NCI-H128 (cell line): ENCODE results near the gene NELL1.

Experiments
- DNase-seq: peaks from one replicate; lab custom pipeline; 2025; ENCODE audit not compliant: unreplicated experiment; lab: John Stamatoyannopoulos, UW

Gene NELL1

GRCh38 chr11:20962581-20962980 is 293.2 kb downstream of the NELL1 start:
- no peak for DNase-seq

GRCh38 chr11:20963596-20963995 is 294.2 kb downstream of the NELL1 start:
- DNase-seq, result no peak

- DNase-seq, result no peak
Measured at GRCh38 chr11:20964985-20965384, 295.6 kb downstream of the NELL1 start.

DNA sequence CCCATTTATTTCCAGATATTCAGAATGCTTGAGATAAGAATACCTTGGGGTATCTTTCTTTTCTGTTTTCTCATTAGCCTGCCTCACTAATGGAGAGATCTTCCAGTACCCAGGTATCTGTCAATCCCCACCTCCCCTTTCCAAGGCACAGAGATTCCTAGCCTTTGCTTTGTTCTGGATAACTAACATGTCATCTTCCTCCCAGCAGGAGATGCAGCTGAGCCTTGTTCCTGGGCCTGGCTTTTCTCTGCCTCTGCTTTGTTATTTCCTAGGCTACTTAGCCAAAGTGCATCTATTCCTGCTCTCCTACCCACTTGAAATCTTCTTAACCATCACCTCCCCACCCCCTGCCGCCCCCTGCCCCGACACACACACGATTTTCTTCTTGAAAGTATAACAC is 297.1 kb downstream of the NELL1 start:
- DNase-seq, result no peak

DNA sequence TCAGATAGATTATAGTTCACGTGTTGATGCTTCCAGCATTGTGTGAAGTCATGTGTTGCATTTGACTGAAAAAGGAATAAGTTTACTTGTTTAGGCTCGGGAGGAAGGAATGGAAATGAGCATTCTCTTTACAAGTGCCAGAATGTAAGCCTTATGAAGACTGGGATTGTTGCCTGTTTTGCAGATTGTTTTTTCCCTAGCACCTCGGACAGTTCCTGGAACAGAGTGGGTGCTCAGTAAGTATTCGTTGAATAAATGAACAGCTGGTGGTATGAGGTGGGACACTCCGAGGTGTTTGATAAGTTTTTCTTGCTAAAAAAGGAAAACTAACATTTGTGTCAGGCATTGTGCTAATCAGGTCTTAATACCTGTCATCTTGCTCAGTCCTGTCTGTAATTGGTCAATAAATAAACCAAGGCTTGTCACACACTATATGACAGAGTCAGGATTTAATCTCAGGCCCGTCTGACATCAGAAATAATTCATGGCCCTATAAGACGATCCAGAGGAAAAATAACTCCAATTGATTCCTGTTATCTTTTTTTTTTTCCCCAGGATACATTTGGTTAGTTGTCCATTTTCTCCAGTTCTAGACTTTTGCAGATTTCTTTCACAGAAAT is 304.7 kb downstream of the NELL1 start:
- no peak for DNase-seq

- DNase-seq, result no peak
Measured at GRCh38 chr11:20980736-20981135, 311.4 kb downstream of the NELL1 start.

DNA sequence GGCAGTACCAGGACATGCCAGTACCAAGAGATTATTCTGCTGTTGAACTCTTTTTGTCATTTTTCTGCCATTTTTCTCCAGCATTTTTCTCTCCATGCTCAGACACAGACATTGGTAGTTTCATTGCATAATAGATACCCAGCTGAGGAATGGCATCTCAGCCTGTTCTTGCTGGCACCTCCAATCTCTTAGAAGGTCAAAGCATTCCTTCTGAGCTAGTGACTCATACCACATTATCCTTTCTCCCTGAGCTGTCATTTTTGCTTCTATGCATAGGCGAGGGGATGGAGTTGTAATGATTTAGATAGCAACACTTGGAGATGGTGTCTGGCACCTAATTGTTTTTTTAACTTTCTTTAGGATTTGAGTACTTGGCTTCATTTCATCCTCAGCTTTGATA is 321.1 kb downstream of the NELL1 start:
- DNase-seq, result no peak

- DNase-seq, result no peak
Measured at GRCh38 chr11:20991471-20991870, 322.1 kb downstream of the NELL1 start.

GRCh38 chr11:21007297-21007696 is 337.9 kb downstream of the NELL1 start:
- no peak for DNase-seq

- DNase-seq, result no peak
Measured at GRCh38 chr11:21018248-21018647, 348.9 kb downstream of the NELL1 start.

DNA sequence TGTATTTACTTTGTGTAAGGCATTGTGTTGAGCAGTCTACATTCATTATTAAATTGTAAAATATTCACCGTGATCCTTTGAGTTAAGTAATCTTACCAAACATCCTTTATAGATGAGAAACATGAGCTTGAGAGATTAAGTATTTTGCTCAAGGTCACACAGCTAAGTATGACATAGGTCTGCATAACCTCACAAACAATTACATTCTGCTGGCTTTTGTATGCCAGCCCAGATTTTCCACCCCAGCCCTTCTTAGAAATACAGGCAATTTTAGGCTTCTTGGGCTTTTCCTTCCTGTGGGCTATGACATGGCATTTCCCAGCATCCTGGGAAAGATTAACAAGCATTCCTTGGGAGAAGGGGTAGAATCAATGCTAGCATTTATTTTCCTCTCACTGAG is 357.3 kb downstream of the NELL1 start:
- no peak for DNase-seq

GRCh38 chr11:21037850-21038249 is 368.5 kb downstream of the NELL1 start:
- DNase-seq, result no peak

GRCh38 chr11:21038801-21039200 is 369.4 kb downstream of the NELL1 start:
- DNase-seq, result no peak

GRCh38 chr11:21040630-21041029 is 371.2 kb downstream of the NELL1 start:
- no peak for DNase-seq

DNA sequence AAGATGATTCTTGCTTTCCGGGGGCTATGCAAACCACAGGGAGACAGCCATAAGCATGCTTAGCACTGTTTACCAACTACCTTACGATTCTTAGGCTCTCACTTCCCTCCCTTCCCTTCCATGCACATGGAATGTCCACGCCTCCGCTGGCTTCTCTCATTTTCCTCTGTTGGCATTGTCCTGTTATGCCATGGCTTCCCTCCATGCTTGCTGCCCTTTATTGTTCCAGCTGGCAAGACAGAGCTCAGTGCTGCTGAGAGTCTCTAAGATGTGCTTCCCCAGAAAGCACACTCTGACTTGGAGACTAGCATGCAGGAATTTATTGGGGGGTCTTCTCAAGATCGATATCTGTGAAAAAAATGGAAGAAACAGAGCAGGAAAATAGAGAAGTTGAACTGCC is 379.2 kb downstream of the NELL1 start:
- DNase-seq, result no peak

DNA sequence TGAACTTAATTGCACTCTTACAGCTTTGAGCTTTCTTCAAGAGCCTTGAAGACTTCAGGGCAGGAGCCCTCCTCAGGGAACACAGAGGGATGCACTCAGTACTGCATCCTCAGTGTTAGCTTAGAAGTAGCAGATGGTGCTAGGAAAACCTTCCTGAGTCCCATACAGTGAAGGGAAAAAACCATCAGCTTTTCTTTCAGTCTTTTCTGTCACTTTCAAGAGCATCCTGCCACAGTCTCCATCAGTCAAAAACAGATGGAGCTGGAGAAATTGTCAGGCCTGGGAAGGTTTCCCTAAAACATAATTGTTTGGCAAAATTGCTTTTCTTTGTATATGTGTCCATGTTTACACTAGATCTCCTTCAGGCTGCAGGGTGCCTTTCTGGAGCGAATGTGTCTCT is 384.1 kb downstream of the NELL1 start:
- DNase-seq, result no peak

DNA sequence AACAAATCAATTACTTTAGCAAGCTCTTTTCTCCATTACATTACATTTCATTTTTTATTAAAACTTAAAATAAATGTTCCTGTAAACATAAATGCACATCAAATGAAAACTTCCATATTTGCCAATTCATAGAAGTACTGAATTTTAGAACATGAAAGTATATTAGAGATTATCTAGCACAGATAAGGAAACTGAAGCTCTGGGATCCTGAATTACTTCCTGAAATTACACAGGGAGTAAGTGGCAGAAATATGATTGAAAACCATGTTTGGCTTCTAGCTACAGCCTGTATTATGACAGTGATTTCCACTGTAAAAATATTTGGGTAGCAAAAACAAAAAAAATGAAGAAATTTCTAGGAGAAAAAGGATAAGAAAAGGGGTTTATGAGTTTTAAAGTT is 387.3 kb downstream of the NELL1 start:
- no peak for DNase-seq

- no peak for DNase-seq
Measured at GRCh38 chr11:21059879-21060278, 390.5 kb downstream of the NELL1 start.

DNA sequence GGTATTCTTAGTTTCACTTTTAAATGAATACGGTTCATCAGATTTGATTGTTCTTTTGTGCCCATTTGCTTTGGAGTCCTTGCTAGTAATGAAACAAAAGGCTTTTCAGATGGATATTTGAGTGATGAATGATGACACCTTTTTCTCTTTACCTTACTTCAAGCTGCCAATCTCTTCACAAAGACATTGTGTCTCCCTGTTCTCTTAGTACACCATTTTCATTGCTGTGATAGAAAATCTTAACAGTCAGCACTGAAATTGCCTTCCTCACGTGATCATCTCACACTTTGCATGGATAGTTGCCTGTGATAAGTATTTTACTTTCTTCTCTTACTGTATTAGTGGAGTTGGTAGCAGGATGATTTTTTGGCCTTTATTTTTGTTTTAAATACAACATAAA is 396.6 kb downstream of the NELL1 start:
- no peak for DNase-seq

- DNase-seq, result no peak
Measured at GRCh38 chr11:21068886-21069285, 399.5 kb downstream of the NELL1 start.

- DNase-seq, result no peak
Measured at GRCh38 chr11:21069909-21070308, 400.5 kb downstream of the NELL1 start.

DNA sequence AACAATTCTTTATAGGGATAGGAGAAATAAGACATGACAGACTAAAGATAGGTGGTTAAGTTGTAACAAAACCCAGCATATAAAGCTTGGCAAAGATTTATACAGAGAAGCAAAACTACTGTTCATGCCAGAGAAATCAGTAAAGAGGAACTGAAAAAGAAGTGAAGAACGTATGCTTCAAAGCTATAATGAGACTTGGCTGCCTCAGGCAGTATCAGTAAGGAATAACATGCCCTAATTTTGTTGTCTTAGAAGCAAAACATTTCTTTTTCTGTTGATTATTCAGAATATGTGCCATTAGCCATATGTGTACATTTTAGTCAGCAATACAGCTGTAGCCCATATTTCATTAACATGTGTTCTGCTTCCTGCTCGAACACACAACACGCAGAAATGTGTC is 403.2 kb downstream of the NELL1 start:
- no peak for DNase-seq

- DNase-seq, result no peak
Measured at GRCh38 chr11:21082853-21083252, 413.5 kb downstream of the NELL1 start.

GRCh38 chr11:21088930-21089329 is 419.5 kb downstream of the NELL1 start:
- DNase-seq, result no peak
